ENCODE results near the gene GTPBP3.

Gene GTPBP3

DNA sequence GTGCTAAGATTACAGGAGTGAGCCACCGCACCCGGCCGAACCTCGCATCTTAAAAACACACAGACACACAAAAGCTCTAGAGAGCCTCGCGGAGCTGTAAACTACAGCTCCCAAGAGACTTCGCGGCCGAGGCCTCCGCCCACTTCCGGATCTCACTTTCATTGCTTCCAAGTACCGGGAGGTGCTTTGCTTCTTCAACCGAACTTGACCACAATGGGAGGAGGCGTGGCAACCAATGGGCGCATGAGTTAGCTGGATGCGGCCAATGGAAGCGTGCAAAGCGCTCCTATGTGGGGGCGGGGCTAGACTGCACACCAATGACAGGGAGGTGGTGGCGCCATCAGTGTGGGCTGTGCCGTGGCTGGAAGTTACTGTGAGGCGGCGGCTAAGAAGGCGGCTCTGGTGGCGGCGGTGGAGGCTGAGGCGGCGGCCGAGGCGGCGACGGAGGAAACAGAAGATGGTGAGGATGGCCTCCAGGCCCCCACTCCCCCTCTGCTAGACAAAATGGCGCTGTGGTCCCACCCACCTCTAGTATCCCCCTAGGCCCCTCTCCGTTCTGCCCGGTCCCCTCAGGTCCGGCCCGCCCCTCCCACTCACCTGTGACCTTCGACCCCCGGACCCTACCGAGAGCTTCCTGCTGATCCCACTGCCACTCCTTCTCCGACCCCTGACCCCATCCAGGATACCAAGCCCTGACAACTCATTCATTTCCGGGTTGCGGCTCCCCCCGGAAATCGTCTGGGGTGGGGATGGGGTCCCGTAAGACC lies 28.0 kb upstream of the GTPBP3 start, which contains the start of gene DDA1:
Gene DDA1, plus strand, starts transcription at position 366 of the 767 bp plus-strand sequence. Its CDS starts 92 bp downstream, at position 458.
- DNase-seq: peak; percentile 100

DNA sequence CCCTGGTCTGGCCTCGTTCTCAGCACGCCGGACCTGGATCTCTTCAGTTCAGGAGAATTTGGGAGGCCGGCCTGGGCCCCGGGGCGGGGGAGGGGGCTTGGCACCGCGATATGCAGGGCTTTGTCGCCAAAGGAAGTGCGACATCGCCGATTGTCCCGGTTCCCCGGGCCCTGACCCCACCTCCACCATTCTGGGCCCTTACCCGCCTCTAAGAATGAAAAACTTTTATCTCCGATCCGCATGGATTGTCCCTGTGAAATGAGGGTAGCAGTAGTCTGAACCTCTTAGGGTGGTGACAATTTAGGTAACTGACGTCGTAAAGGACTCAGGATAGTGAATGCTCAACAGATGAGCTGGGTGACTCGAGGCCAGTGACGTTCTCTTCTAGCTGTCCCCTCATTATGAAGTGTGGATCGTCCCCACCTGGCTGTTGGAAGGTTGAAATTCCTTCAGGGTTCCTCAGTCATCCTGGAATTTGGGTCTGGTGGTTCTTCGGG lies 27.3 kb upstream of the GTPBP3 start:
- DNase-seq: peak; percentile 36

DNA sequence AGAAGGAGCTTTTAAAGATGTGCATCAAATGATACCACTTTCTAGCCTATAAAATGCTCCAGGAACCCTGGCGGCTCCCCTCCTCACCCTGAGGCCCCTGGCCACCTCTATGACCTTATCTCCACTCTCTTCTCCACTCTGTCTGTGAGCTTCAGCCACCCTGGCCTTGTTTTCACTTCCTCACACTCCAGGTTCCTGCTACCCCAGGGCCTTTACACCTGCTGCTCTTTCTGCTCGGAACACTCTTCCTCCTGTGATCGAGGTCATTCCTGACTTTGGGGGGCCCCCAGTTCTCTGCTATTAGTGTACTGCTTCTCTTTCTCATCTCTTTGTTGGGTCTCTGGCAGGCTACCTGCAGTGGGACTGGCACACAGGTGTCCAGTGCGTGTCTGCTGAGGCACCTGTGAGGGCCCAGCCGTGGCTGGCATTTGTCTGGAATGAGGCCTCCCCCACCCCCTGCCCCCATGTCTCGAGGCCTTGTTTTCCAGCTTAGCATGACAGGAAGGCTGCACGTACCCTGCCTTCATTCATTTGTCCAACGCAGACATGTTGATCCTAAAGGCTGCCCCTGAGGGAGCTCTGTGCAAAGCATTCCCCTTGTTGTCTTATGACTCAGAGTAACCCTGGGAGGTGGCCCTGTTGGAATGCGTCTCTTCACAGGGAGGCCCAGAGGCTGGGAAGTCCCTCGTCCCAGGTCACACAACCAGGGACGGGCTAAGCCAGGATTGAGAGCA lies 25.7 kb upstream of the GTPBP3 start:
- no peak for DNase-seq

DNA sequence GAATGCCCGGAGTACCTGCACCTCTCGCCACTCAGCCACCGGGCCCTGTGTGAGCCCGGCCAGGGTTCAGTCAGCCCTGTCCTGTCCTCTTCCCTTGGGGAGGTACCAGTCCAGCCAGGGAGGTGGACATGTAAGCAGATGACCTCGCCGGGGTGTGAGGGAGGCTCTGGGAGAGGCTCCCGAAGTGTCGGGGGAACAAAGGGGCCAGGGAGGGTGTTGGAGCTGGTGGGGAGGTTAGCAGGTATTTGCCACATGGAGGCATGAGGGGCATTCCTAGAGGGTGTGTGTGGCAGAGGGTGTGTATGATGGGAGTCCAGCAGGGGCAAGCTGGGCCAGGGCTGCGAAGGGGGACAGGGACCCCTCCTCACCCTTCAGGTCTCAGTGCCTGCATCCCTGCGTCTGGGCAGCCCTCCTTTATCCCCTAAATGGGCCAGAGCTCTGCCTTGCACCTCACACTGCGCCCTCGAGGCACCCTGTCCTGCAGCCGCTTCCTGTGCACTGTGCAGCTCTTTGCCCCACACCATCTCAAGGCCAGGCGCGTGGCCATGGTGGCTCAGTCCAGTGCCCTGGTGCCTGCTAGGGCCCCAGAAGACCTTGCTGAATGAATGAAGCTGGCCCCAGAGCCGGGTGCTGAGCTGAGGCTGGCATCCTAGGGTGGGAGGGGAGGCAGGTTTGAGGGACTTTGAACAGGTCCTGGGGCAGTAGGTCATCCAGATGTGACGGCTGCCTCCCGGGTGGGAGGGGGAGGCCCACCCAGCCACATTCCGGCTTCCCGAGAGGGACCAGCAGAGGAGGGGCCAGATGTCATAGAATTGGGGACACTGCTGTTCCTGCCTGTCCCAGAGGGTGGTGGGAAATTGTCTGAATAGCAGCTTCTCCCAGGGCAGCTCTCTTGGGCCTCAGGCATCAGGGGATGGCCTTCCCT lies 24.9 kb upstream of the GTPBP3 start:
- no peak for DNase-seq

DNA sequence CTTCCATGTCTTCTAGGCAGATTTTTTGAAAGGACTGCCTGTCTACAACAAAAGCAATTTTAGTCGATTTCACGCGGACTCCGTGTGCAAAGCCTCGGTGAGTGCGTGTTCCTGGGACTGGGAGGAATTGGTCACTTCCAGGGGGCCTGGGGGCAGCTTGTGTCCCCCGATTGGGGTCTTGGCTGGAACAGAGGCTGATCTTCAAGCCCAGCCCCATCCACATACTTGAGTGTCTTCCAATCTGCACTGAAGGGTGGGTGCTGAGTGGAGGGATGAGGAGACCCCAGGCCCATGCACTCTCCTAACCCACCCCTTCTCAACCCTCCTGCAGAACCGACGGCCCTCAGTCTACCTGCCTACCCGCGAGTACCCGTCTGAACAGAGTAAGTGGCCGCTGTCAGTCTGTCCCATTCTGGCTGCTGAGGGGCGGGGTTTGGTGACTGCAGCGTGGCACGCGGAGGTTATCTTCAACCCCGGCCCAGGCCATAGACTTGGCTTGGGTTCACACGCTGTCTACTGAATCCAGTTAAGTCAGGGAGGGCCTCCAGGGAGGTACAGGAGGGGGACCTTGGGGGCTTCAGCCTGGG lies 23.3 kb upstream of the GTPBP3 start:
- no peak for DNase-seq

DNA sequence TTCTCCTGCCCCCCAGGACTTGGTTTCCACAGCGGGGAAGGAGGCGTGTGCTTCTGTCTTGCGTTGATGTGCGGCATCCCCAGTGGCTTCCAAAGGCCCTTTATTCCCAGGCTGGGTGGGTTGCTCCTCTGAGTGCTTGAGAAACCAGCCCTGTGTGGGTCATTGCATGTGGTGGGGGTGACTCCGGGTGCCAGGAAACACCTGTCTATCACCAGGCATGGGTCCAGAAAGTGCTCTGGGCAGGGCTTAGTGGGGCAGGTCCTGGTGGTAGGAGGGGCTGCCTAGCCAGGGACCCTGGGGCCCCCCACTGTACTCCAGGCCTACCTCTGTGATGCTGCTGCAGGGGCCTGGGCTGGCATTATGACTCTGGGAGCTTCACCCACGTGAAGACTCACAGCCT lies 18.4 kb upstream of the GTPBP3 start:
- no peak for DNase-seq

DNA sequence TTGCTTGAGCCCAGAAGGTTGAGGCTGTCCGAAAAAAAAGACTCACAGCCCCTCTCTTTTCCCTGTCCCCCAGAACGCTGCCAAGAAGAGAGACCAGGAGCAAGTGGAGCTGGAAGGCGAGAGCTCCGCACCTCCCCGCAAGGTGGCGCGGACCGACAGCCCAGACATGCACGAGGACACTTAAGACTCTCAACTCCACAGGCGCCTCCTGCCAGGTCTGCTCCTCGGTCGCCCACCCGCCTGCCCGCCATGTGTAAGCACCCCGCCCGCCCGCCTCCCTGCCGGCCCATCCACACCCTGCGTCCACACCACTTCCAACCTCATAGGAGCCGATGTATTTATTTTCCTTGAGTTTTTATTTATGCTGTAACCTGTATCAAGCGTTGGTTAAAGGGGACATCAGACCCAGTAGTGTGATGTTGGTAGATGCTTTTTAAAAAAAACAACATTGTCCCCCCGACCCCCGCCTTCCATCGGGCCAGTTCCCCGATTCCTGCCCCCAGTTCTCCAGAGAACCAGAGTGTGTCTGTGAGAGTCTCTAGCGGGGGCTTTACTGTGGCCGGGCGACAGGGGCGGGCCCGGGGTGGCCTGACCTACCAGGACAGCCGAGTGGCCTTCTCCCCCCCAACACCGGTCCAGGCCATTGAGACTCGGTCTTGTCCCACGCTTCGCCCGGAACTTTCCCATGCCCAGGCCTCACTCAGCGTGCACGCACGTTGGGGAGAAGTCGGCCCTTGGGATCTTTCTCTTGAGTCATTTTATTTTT lies 17.7 kb upstream of the GTPBP3 start:
- no peak for DNase-seq

DNA sequence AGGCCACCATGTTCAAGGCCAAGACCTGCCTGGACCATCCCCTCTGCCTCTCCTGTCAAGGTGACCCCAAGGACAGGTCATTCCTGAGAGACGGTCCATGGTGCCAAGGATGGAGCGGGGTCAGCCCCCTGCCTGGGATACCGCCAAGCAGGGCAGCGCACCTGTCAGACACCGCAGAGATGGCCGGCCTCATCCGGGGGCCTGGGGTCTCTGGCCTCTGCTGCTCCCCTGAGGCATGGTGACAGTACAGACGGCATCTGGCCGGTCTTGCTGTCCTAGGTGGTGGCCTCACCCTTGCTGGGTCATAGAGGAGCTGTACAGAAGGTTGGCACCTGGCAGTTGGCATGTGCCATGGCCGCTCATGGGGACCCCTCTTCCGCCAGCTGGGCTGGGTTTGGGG lies 16.9 kb upstream of the GTPBP3 start:
- DNase-seq: no peak

DNA sequence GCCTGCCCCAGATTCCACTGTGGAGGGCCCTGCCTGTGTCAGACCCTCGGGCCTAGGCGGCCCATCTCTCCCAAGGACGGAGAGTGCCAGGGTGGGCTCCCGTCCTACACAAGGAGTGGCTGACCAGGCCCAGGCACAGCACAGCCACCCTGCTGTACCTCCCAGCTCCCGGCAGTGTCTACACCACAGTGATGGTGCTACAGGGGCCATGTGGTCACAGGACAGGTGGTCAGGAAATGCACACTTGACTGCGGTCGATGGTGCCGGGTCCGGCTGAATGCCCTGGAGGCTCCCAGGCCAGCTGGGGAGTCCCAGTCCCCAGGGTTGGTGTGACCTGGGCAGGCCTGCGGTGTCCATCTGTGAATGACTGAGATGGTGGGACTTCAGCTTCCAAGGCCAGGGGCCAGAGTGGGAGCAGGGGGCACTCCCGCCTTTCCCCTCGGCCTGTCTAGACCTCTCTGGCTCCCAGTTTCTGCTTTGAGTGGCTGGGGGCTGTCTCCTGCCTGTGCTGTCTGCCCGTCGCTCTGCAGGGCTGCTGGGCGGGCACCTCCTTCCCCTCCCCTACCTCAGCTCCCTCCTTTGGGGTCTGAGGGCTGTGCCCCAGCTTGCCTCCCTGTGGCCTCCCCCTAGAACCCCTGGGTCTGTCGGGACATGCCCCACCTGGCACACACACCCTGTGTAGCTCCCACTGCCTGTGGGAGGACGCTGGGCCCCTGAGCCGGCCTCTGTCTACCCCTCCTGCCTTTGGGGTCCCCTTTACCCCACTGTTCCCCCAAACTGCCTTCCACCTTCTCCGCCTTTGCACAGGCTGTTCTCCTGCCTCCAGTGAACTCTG lies 15.5 kb upstream of the GTPBP3 start:
- no peak for DNase-seq

DNA sequence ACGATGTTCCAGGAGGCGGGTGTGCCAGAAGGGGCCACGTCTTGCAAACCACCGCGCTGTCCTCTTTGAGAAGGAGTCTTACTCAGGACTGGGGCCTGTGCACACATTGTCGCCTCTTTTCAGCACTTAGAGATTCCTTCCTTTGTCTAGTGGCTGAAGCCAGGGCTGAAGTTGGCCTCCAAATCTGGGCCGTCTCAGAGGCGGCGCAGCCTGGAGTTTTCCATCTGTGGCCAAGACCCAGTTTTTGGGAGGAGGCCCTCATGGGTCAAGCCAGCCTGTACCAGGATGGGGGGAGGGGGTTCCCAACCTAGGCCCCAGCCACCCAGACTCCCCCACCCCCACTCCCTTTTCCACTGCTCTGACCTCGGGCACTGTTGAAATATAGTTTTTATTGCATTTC lies 14.5 kb upstream of the GTPBP3 start:
- no peak for DNase-seq

DNA sequence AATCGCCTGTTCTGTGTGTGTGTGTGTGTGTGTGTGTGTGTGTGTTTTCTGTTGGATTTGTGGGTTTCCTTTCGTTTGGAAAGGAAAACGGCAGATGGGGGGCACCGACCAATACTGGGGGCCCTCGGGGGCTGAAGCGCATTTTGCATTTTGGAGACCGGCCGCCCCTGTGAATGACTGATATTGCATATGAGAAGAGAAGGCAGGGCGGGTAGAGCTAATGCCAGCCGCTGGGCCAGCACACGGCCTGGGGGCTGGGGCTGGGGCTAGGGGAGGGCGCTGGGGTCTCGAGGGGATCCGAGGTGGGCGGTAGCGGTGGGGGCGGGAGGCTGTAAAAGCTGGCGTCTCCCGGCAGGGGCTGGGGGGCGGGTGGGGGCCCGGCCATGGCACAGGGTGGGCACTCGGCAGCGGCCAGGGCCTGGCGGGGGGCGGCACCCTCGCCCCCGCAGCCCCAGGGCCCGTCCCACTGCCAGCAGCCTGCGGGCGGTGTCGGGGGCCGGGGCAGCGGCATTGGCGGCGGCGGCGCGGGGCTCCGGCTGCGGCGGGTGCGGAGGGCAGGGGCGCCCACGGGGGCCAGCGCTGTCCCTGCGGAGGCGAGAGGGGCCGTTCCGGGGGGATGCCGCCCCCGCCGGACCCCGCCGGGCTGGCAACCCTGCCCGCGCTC lies 13.9 kb upstream of the GTPBP3 start:
- DNase-seq: no peak

DNA sequence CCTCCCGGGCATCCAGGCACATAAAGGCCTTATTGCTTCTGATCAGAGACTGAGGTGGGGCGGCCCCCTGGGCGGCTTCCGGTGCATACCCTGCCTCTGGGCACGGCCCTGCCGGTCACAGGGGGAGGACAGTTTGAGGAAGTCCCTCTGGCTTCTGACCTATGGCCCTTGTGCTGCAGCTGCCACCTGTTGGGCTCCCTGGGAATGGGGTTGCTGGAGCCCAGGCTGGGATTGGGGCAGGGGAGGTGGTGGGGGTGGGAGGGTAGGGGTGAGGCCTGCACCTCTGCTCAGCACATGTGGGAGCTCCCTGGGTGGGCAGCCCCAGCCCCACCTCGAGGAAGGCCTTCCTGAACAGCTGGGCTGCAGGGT lies 13.4 kb upstream of the GTPBP3 start:
- peak; percentile 57 for DNase-seq

DNA sequence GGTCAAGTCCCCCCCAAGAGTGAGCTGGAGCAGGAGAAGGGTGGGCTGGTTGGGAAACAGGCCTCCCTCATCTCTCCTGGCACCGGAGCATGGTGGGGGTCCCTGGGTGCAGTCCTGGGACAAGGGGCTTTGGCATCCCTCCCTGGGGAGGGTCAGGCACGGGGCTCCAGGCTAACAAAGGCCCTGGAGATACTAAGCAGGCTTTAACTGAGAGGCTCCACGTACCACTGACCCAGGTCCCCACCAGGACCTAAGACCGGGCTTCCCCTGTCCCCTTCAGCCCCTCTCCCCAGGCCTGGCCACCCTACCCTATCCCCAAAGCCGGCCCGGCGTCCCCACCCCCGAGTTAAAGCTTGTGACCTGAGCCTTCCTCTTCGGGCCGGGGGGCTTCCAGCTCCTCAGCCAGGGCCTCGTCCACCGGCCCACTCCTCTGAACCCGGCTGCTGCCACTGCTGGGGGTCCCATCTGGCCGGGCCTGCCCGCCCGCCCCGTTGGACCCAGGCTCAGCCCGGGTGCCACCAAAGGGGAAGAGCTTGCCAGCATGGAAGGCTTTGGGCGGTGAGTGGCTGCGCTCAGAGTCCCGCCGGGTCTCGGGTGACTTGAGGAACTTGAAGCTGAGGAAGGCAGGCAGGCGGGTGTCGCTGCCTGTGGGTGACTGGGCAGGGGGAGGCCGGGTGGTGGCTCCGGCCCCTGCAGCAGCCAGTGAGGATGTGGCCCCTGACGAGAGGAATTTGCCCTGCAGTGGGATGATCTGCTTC lies 12.8 kb upstream of the GTPBP3 start:
- DNase-seq: no peak

DNA sequence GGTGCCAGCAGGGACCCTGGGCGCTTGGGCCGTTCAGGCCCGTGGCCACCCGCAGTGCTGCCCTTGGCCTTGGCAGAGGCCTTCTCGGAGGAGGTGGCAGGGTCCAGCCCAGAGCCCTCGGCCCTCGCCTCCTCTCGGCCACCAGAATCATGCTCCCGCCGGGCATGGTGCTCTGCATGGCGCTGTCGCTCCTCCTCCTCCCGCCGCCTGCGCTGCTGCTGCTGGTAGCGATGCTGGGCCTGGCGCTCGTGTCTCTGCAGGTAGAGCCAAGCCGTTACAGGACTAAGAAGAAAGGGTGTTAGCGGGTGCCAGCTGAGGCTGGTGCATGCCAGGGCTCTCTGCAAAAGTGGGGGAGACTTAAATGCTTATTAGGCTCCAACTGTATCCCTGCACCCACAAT lies 12.2 kb upstream of the GTPBP3 start:
- DNase-seq: no peak

DNA sequence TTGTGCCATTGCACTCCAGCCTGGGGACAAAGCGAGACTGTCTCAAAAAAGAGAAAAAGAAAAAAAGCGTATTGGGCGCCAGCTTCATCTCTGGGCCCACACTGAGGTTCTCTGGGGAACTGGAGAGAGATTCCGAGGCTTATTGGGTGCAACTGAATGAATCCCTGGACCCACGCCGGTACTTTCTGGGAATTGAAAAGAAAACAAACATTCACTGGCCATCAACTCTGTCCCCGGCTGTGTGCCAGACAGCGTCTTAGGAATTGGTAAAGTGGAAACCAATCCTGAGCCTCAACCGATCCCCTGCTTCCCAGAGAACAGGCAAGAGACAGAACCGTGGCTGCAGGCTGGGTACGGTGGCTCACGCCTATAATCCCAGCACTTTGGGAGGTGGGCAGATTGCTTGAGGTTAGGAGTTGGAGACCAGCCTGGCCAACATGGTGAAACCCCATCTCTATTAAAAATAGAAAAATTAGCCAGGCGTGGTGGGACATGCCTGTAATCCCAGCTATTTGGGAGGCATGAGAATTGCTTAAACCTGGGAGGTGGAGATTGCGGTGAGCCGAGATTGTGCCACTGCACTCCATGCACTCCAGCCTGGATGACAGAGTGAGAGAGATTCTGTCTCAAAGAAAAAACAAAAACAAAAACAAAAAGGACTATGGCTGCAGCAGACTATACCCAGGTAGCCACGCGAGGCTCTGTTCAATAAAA lies 11.3 kb upstream of the GTPBP3 start:
- no peak for DNase-seq

DNA sequence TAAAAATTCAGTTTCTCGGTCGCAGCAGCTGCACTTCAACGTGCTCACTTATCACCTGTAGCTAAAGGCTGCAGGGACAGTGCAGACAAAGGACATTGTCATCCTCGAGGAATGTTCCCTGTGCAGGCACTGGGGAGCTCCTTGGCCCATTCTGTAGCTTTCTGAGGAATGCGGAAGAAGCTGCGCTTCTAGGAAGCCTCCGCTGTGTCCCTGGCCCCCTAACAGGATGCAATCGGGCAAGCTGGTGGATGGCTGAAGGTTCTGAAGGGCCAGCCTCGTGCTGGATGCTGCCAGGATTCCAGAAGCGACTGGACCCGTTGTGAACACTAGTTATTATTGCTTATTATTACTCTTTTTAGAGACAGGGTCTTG lies 10.8 kb upstream of the GTPBP3 start:
- DNase-seq: no peak

DNA sequence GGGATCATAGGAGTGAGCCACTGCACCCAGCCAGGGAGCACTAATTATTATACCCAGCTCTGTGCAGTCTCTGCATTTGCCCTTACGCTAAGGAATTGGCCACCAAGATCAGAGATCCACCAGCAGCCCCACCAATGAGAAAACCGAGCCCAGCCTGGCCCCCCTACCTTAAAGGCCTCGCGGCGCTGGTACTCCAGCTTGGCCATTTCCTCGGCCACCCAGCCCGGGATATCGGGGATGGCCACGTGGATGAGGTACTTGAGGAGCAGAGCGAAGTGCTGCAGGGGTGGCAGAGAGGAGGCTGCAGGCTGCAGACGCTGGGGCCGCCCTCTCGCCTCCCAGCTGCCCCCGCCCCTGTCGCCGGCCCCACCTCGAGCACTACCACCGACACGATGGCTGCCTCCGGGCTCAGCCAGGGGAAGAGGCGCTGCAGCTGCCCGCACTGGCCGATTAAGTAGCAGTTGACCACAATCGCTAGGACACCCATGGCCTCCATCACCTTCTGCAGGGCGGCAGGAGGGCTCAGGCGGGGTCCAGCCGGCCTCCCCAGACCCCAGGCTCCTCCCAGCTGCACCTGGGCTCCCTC lies 10.2 kb upstream of the GTPBP3 start:
- no peak for DNase-seq

DNA sequence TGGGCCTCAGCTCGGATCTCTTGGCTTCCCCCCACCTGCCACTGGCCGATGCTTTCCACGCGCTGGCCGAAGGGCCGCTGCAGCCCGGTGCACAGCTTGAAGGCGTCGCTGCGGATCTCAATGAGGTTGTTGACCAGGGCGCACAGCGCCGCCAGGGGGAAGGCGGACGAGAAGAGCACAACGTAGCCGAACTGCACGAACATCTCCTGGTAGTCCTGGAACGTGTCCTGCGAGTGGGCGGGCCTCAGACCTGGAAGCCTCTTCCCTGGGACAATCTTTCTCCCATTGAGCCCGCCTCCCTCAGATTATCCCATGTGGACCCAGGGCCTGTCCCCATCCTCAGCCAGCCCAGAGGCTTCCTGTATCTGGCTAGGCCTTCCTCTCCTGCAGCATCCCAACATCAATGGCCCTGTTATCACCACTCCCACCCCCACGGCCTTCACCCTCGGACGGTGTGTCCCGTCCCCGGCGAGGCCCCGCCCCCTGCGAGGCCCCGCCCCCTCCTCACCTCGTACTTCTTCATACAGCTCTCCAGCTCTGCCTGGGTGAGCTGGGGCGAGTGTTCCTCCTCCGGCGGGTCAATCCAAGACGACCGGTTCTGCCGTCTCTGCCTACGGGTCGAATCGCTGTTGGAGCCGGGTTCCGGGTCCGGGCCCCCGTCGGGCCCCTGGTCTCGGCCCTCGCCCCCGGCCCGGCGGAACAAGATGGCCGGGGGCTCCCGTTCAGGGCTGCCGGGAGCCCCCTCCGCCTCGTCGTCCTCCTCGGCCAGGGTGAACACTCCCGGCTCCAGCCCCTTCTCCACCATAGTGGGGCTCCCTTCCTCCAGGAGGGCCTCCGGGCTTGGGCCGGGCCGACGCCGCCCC lies 9.5 kb upstream of the GTPBP3 start:
- DNase-seq: peak; percentile 64
